ENCODE results near the gene FYB2.
A peak's percentile ranks its signal among the peaks of the same experiment; 100 is the strongest.

The FYB2 gene

GRCh38 chr1:56819387-56819899 lies at the start of gene FYB2:
FYB2 (minus strand) TSS chr1:56819404; CDS start chr1:56819290, 114 bp downstream.
- Histone ChIP-seq H3K27me3 (ENCODE audit: insufficient read depth, insufficient read length) (no peaks in the 10 kb centered on the region), H3K36me3 (ENCODE audit: insufficient read depth, insufficient read length, low read length) (no peaks in the 10 kb centered on the region), H3K4me3 (ENCODE audit: insufficient read length, low read depth) (no peak within 1 kb of the TSS), H3K9ac (ENCODE audit: insufficient read length, low read depth) (peak within 1 kb of the TSS; percentile 8), H3K4me1 (ENCODE audit: insufficient read depth, insufficient read length) (peaks cover 4% of the 10 kb centered on the region), H3K9me3 (ENCODE audit: insufficient read depth, low read length) (peaks cover 7% of the 10 kb centered on the region)
- no peak for TF ChIP-seq YY1 (IDR thresholded peaks at IDR 0.05; ENCODE audit: insufficient read depth, insufficient read length)
- no peak for TF ChIP-seq ZNF274 (IDR thresholded peaks at IDR 0.05; ENCODE audit: low read depth, low read length)
- no peak for TF ChIP-seq SUZ12 (IDR thresholded peaks at IDR 0.05; ENCODE audit: extremely low read depth, insufficient read depth, insufficient read length)
- DNase-seq (ENCODE audit: low read depth, low spot score), result no peak

GRCh38 chr1:56868761-56869160 lies 49.6 kb upstream of the FYB2 start:
- Histone ChIP-seq H3K27me3 (ENCODE audit: insufficient read depth, insufficient read length) (no peaks in the 10 kb centered on the region), H3K9ac (ENCODE audit: insufficient read length, low read depth) (no peak overlapping the region), H3K9me3 (ENCODE audit: insufficient read depth, low read length) (no peaks in the 10 kb centered on the region), H3K4me1 (ENCODE audit: insufficient read depth, insufficient read length) (no peaks in the 10 kb centered on the region), H3K4me3 (ENCODE audit: insufficient read length, low read depth) (no peak overlapping the region), H3K36me3 (ENCODE audit: insufficient read depth, insufficient read length, low read length) (no peaks in the 10 kb centered on the region)
- TF ChIP-seq ZNF274 (IDR thresholded peaks at IDR 0.05; ENCODE audit: low read depth, low read length) (no peak), SUZ12 (IDR thresholded peaks at IDR 0.05; ENCODE audit: extremely low read depth, insufficient read depth, insufficient read length) (no peak), YY1 (IDR thresholded peaks at IDR 0.05; ENCODE audit: insufficient read depth, insufficient read length) (no peak)
- no peak for DNase-seq (ENCODE audit: low read depth, low spot score)

GRCh38 chr1:56867491-56867890 lies 48.3 kb upstream of the FYB2 start:
- Histone ChIP-seq H3K4me1 (ENCODE audit: insufficient read depth, insufficient read length) (no peaks in the 10 kb centered on the region), H3K4me3 (ENCODE audit: insufficient read length, low read depth) (no peak overlapping the region), H3K9me3 (ENCODE audit: insufficient read depth, low read length) (no peaks in the 10 kb centered on the region), H3K36me3 (ENCODE audit: insufficient read depth, insufficient read length, low read length) (no peaks in the 10 kb centered on the region), H3K9ac (ENCODE audit: insufficient read length, low read depth) (no peak overlapping the region), H3K27me3 (ENCODE audit: insufficient read depth, insufficient read length) (no peaks in the 10 kb centered on the region)
- TF ChIP-seq YY1 (IDR thresholded peaks at IDR 0.05; ENCODE audit: insufficient read depth, insufficient read length) (no peak), SUZ12 (IDR thresholded peaks at IDR 0.05; ENCODE audit: extremely low read depth, insufficient read depth, insufficient read length) (no peak), ZNF274 (IDR thresholded peaks at IDR 0.05; ENCODE audit: low read depth, low read length) (no peak)
- no peak for DNase-seq (ENCODE audit: low read depth, low spot score)

GRCh38 chr1:56866656-56867055 lies 47.5 kb upstream of the FYB2 start:
- Histone ChIP-seq H3K4me3 (ENCODE audit: insufficient read length, low read depth) (no peak overlapping the region), H3K36me3 (ENCODE audit: insufficient read depth, insufficient read length, low read length) (no peaks in the 10 kb centered on the region), H3K9me3 (ENCODE audit: insufficient read depth, low read length) (no peaks in the 10 kb centered on the region), H3K27me3 (ENCODE audit: insufficient read depth, insufficient read length) (no peaks in the 10 kb centered on the region), H3K4me1 (ENCODE audit: insufficient read depth, insufficient read length) (no peaks in the 10 kb centered on the region), H3K9ac (ENCODE audit: insufficient read length, low read depth) (no peak overlapping the region)
- no peak for DNase-seq (ENCODE audit: low read depth, low spot score)
- TF ChIP-seq ZNF274 (IDR thresholded peaks at IDR 0.05; ENCODE audit: low read depth, low read length) (no peak), YY1 (IDR thresholded peaks at IDR 0.05; ENCODE audit: insufficient read depth, insufficient read length) (no peak), SUZ12 (IDR thresholded peaks at IDR 0.05; ENCODE audit: extremely low read depth, insufficient read depth, insufficient read length) (no peak)

- Histone ChIP-seq H3K27me3 (ENCODE audit: insufficient read depth, insufficient read length) (no peaks in the 10 kb centered on the region), H3K9ac (ENCODE audit: insufficient read length, low read depth) (no peak overlapping the region), H3K4me3 (ENCODE audit: insufficient read length, low read depth) (no peak overlapping the region), H3K36me3 (ENCODE audit: insufficient read depth, insufficient read length, low read length) (no peaks in the 10 kb centered on the region), H3K9me3 (ENCODE audit: insufficient read depth, low read length) (no peaks in the 10 kb centered on the region), H3K4me1 (ENCODE audit: insufficient read depth, insufficient read length) (no peaks in the 10 kb centered on the region)
- no peak for TF ChIP-seq ZNF274 (IDR thresholded peaks at IDR 0.05; ENCODE audit: low read depth, low read length)
- no peak for TF ChIP-seq YY1 (IDR thresholded peaks at IDR 0.05; ENCODE audit: insufficient read depth, insufficient read length)
- no peak for TF ChIP-seq SUZ12 (IDR thresholded peaks at IDR 0.05; ENCODE audit: extremely low read depth, insufficient read depth, insufficient read length)
- DNase-seq (ENCODE audit: low read depth, low spot score), result no peak
Measured at GRCh38 chr1:56864430-56864829, 45.2 kb upstream of the FYB2 start.

- no peaks in the 10 kb centered on the region for H3K36me3 ChIP-seq (ENCODE audit: insufficient read depth, insufficient read length, low read length)
- no peak overlapping the region for H3K4me3 ChIP-seq (ENCODE audit: insufficient read length, low read depth)
- no peaks in the 10 kb centered on the region for H3K4me1 ChIP-seq (ENCODE audit: insufficient read depth, insufficient read length)
- no peak for DNase-seq (ENCODE audit: low read depth, low spot score)
- no peaks in the 10 kb centered on the region for H3K9me3 ChIP-seq (ENCODE audit: insufficient read depth, low read length)
- H3K27me3 ChIP-seq (ENCODE audit: insufficient read depth, insufficient read length), result no peaks in the 10 kb centered on the region
- H3K9ac ChIP-seq (ENCODE audit: insufficient read length, low read depth), result no peak overlapping the region
- no peak for TF ChIP-seq SUZ12 (IDR thresholded peaks at IDR 0.05; ENCODE audit: extremely low read depth, insufficient read depth, insufficient read length)
- no peak for TF ChIP-seq ZNF274 (IDR thresholded peaks at IDR 0.05; ENCODE audit: low read depth, low read length)
- no peak for TF ChIP-seq YY1 (IDR thresholded peaks at IDR 0.05; ENCODE audit: insufficient read depth, insufficient read length)
Measured at GRCh38 chr1:56863265-56863992, 44.2 kb upstream of the FYB2 start.

- no peak overlapping the region for H3K9ac ChIP-seq (ENCODE audit: insufficient read length, low read depth)
- no peak for DNase-seq (ENCODE audit: low read depth, low spot score)
Measured at GRCh38 chr1:56859287-56859686, 40.1 kb upstream of the FYB2 start.

More at GRCh38 chr1:56859287-56859686, 40.1 kb upstream of the FYB2 start:
- no peaks in the 10 kb centered on the region for H3K9me3 ChIP-seq (ENCODE audit: insufficient read depth, low read length)
- H3K4me3 ChIP-seq (ENCODE audit: insufficient read length, low read depth), result no peak overlapping the region
- H3K4me1 ChIP-seq (ENCODE audit: insufficient read depth, insufficient read length), result no peaks in the 10 kb centered on the region
- no peaks in the 10 kb centered on the region for H3K27me3 ChIP-seq (ENCODE audit: insufficient read depth, insufficient read length)
- H3K36me3 ChIP-seq (ENCODE audit: insufficient read depth, insufficient read length, low read length), result no peaks in the 10 kb centered on the region
- no peak for TF ChIP-seq YY1 (IDR thresholded peaks at IDR 0.05; ENCODE audit: insufficient read depth, insufficient read length)
- TF ChIP-seq SUZ12 (IDR thresholded peaks at IDR 0.05; ENCODE audit: extremely low read depth, insufficient read depth, insufficient read length), result no peak
- no peak for TF ChIP-seq ZNF274 (IDR thresholded peaks at IDR 0.05; ENCODE audit: low read depth, low read length)

All from NT2/D1 (cell line).